ENCODE data around the gene HS1BP3.

The HS1BP3 gene

GRCh38 chr2:20584399-20585358 lies 66.2 kb downstream of the HS1BP3 start:
- DNase-seq (ENCODE audit: low read depth in 2 of 2), result no peak

GRCh38 chr2:20584045-20584398 lies 66.9 kb downstream of the HS1BP3 start:
- no peak for DNase-seq (ENCODE audit: low read depth in 2 of 2)

DNA sequence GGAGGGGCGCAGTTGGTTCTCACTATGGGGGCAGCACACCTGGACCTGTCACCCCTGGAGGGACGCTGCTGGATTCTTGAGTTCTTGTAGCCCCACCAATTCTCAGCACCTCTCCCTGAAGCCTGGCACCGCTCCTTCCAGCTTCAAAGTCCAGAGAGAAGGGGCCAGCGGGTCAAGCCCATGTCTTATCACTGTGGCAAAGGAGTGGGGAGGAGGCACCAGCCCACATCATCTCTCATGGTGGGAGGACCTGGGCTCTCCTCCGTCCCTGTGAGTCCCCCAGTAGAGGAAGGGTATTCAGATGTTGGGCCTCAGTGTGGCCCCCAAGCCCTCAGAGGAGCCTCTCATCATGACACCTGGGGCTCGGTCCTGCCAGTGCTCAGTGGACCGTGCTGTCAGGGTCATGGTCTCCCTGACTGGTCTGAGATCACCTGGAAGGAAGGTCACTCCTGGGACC lies 67.4 kb downstream of the HS1BP3 start:
- DNase-seq (ENCODE audit: low read depth in 2 of 2), result no peak

- DNase-seq (ENCODE audit: low read depth in 2 of 2), result no peak
These were observed 68.2 kb downstream of the HS1BP3 start for GRCh38 chr2:20582600-20583221.

DNA sequence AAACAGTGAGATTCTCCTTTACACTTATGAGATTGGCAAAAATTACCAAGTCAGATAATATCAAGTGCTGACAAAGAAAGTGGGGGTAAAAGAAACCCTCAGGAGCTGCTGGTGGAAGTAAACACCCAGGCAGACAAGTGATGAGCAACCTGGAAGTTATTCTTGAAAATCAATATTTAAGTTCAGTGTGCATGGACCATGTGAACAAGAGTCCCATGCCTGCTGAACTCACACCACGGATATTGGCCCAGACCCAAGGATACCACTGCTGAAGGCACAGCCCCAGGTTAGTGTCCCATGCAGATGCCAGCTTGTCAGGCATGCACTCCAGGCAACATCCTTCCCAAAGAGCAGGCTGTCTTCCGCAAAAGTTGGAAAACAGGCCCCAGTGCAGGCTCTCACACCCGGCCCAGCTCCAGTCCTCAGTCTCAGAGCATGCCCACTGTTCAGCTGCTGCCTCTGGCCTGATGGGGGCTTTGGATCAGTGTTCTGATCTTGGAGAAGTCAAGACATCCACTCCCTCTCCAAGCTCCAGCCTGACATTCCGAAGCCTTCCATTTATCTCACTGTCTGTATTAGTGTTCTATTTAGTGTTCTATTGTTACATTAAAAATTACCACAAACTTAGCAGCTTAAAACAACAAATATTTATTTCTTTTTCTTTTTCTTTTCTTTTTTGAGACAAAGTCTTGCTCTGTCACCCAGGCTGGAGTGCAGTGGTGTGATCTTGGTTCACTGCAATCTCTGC lies 70.0 kb downstream of the HS1BP3 start:
- no peak for DNase-seq (ENCODE audit: low read depth in 2 of 2)

GRCh38 chr2:20579866-20580265 lies 71.0 kb downstream of the HS1BP3 start:
- DNase-seq (ENCODE audit: low read depth in 2 of 2), result no peak

- DNase-seq (ENCODE audit: low read depth in 2 of 2), result no peak
These were observed 71.7 kb downstream of the HS1BP3 start for GRCh38 chr2:20578895-20579825.

DNA sequence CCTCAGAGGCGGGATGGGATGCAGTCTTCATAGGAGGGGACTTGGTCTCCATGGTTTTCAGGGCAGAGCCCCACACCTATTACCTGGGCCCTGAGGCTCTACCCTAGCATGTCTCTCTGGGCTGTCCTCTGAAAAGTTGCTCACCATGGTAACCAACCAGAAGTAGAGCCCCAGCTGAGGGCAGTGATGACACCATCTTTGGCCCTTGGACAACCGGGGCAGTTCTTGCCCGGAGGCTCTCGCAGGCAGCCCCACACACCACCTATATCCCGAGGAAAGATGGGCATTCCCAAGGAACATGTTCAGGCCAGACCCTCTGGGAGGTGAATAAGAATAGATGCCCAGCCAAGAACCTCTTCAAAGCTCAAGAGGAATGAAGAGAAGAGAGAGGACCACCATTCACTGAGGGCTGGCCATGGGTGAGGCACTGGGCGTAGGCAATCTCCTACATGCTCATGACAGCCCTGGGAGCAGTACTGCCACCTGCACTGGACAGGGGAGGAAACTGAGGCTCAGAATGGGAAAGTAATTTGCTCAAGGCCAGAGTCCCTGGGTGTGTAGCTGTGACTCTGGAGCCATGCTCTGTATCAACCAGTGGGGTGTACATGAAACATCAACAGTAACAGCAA lies 72.5 kb downstream of the HS1BP3 start:
- DNase-seq (ENCODE audit: low read depth in 2 of 2), result no peak

DNA sequence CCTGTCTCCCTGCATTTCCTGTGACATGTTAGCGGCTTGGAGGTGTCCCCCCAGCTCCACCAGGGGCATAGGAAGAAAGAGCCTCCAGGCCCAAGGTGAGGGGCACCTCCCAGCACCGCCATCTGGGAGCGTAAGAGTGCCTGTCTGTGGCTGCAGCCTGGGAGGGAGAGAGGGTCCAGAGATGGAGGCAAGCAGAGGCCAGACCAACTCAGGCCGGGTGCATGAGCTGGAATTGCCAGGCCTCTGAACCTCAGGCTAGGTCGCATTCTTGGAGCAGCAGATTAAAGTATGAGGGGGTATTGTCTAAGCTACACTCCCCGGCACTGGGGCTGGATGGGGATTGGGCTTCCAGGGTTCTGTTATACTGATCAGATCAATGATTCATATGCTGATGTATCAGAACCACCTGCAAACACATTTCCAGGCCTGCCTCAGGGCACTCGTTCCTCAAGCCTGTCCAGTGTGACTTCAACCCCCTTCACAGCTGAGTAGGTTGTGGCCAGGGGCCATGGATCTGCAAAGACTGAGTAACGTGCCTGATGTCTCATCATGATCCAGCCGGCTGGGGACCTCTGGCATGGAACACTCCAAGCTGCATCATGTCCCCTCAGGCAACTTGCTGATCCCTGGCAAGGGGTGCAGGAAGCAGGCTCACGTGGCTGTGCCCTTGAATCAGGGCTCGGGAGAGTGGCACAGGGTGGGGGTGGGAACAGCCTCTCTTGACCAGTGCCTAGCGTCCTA lies 73.2 kb downstream of the HS1BP3 start:
- no peak for DNase-seq (ENCODE audit: low read depth in 2 of 2)

DNA sequence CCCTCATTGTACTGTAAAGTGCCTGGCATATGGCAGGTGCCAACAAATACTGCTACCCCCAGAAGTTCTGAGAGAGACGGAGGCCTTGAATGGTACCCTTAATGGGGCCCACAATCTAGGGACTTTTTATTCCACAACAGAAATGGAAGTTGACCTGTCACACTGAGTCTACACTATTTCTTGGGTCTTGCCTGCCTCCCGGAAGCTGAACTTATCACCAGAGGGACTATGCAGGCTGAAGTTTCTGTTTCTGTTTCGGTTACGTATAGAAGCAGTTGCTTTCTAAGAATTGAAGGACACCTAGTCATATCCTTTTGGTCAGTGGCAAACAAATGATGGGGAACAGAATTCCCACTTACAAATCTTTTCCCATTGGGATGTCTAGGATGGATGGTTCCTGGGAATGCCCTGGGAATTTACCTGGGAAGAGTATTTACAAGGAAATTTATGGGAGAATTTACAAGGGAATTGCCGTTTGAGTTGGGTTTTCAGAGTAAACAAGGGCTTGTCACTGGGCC lies 74.2 kb downstream of the HS1BP3 start:
- no peak for DNase-seq (ENCODE audit: low read depth in 2 of 2)

GRCh38 chr2:20575935-20576597 lies 74.8 kb downstream of the HS1BP3 start:
- no peak for DNase-seq (ENCODE audit: low read depth in 2 of 2)

GRCh38 chr2:20575414-20575813 lies 75.5 kb downstream of the HS1BP3 start:
- no peak for DNase-seq (ENCODE audit: low read depth in 2 of 2)

DNA sequence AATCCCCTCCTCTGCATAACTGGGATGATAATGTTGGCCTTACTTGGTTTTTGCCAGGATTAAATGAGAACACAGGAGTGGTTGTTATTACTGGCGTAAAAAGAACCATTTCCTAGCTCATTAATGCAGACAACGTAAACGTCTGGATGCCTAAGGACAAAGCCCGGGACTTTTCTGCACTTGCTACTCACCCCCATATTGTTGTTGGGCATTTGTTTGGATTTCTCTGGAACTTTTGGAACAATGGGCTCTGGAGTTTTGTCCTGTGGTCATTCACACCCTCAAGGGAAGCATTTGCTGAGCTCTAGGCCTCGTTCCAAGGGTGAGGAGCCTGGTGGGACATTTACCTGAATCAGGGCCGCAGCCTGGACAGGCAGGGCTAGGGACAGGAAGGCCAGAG lies 76.0 kb downstream of the HS1BP3 start:
- no peak for DNase-seq (ENCODE audit: low read depth in 2 of 2)

- no peak for DNase-seq (ENCODE audit: low read depth in 2 of 2)
These were observed 76.4 kb downstream of the HS1BP3 start for GRCh38 chr2:20574423-20574911.

DNA sequence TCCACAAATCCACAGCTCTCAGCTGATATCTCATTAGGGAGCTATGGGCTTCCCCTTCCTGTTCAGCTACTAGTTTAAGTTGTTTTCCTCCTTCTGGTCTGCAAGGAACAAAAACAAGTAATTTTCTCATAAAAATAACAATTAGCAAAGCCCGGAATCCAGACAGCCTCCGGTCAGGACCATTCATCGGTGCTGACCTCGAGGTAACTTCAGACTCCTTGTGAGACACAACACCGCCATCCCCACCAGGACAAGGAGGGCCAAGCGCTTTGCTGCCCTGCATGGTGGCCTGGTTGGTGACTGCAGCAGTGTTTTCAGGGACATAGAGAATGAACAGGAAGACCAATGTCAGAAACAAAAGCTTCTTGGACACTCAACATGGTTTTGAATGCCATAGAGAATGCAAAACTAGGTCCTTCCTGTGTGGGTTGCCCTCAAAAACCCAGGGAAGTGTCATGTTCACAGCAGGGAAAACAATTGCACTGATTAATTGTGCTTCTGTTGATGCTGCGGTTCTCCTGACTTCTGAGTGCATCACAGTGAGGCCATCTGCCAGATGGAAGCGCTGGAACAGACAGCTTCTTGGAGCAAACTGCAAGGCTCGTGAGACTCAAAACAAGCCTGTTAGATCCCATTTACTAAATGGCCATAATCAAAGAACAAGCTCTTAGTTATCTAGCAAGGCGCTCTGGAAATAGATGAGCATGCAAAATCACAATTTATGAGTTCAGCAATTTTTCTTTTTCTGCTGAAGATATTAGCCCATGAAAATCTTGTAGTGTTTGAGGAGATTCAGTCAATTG lies 77.1 kb downstream of the HS1BP3 start:
- DNase-seq (ENCODE audit: low read depth in 2 of 2), result no peak

DNA sequence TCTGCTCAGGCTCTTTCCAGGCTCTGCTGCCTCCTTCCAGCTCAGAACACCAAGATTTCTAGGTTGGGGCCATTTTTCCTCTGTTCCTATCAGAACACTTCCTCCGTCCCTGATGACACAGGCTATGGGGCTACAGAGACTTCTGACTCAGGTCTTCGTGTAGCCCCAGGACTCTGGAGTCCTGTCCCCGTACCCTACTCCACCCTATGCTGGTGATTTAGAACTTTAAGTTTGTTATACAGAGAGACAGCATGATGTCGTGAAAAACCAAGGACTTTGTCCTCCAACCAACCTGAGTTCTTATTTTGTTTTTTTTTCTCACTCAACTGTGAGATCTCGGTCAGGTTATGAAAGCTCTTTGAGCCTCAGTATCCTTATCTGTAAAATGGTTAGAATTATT lies 78.7 kb downstream of the HS1BP3 start:
- no peak for DNase-seq (ENCODE audit: low read depth in 2 of 2)

- DNase-seq (ENCODE audit: low read depth in 2 of 2), result no peak
These were observed 79.2 kb downstream of the HS1BP3 start for GRCh38 chr2:20571644-20572215.

- DNase-seq (ENCODE audit: low read depth in 2 of 2), result no peak
These were observed 79.7 kb downstream of the HS1BP3 start for GRCh38 chr2:20571231-20571630.

Data from stimulated activated CD8-positive, alpha-beta memory T cell treated with anti-CD3 and anti-CD28 coated beads, Interleukin-2, amount 100 ng/mL, for 48 hours (primary cell).